ENCODE results near the gene ERC2.

ERC2 gene

GRCh38 chr3:55659701-55660100 lies 808.6 kb downstream of the ERC2 start:
- no peaks in the 10 kb centered on the region for H3K9me3 Mint-ChIP-seq
- DNase-seq (no peak), ATAC-seq (no peak)

GRCh38 chr3:55658690-55659562 lies 809.3 kb downstream of the ERC2 start:
- Mint-ChIP-seq H3K4me1 (peaks cover 7% of the 10 kb centered on the region), H3K36me3 (ENCODE audit: low read depth) (no peaks in the 10 kb centered on the region), H3K27ac (no peak overlapping the region), H3K9me3 (no peaks in the 10 kb centered on the region), H3K4me3 (no peak overlapping the region), H3K27me3 (peaks cover 2% of the 10 kb centered on the region)
- no peak for ATAC-seq
- DNase-seq = no peak

More at GRCh38 chr3:55659701-55660100, 808.6 kb downstream of the ERC2 start:
- Mint-ChIP-seq H3K36me3 (ENCODE audit: low read depth) (no peaks in the 10 kb centered on the region), H3K27me3 (peaks cover 2% of the 10 kb centered on the region), H3K4me3 (no peak overlapping the region), H3K4me1 (peaks cover 10% of the 10 kb centered on the region), H3K27ac (no peak overlapping the region)

GRCh38 chr3:55658270-55658669 lies 810.0 kb downstream of the ERC2 start:
- Mint-ChIP-seq H3K27me3 (peaks cover 2% of the 10 kb centered on the region), H3K4me3 (no peak overlapping the region), H3K27ac (no peak overlapping the region), H3K36me3 (ENCODE audit: low read depth) (no peaks in the 10 kb centered on the region), H3K9me3 (no peaks in the 10 kb centered on the region), H3K4me1 (peaks cover 6% of the 10 kb centered on the region)
- ATAC-seq (no peak), DNase-seq (no peak)

GRCh38 chr3:55655544-55655943 lies 812.7 kb downstream of the ERC2 start:
- no peak overlapping the region for H3K27ac Mint-ChIP-seq
- H3K4me3 Mint-ChIP-seq = no peak overlapping the region
- ATAC-seq (no peak), DNase-seq (no peak)
- H3K9me3 Mint-ChIP-seq = no peaks in the 10 kb centered on the region
- no peaks in the 10 kb centered on the region for H3K27me3 Mint-ChIP-seq
- peaks cover 6% of the 10 kb centered on the region for H3K4me1 Mint-ChIP-seq
- H3K36me3 Mint-ChIP-seq (ENCODE audit: low read depth) = no peaks in the 10 kb centered on the region

- no peaks in the 10 kb centered on the region for H3K9me3 Mint-ChIP-seq
- H3K27me3 Mint-ChIP-seq = no peaks in the 10 kb centered on the region
- no peak overlapping the region for H3K27ac Mint-ChIP-seq
- H3K36me3 Mint-ChIP-seq (ENCODE audit: low read depth) = no peaks in the 10 kb centered on the region
- peaks cover 6% of the 10 kb centered on the region for H3K4me1 Mint-ChIP-seq
- ATAC-seq = no peak
- no peak overlapping the region for H3K4me3 Mint-ChIP-seq
- DNase-seq = no peak
These were observed 814.0 kb downstream of the ERC2 start for GRCh38 chr3:55654123-55654760.

GRCh38 chr3:55651011-55651410 lies 817.3 kb downstream of the ERC2 start:
- Mint-ChIP-seq H3K4me3 (no peak overlapping the region), H3K9me3 (no peaks in the 10 kb centered on the region), H3K36me3 (ENCODE audit: low read depth) (no peaks in the 10 kb centered on the region), H3K27ac (no peak overlapping the region), H3K4me1 (peaks cover 6% of the 10 kb centered on the region), H3K27me3 (no peaks in the 10 kb centered on the region)
- DNase-seq (no peak), ATAC-seq (no peak)

- no peaks in the 10 kb centered on the region for H3K9me3 Mint-ChIP-seq
- H3K27me3 Mint-ChIP-seq = no peaks in the 10 kb centered on the region
- no peak overlapping the region for H3K27ac Mint-ChIP-seq
- H3K4me1 Mint-ChIP-seq = peaks cover 6% of the 10 kb centered on the region
- no peaks in the 10 kb centered on the region for H3K36me3 Mint-ChIP-seq (ENCODE audit: low read depth)
- no peak overlapping the region for H3K4me3 Mint-ChIP-seq
- DNase-seq (no peak), ATAC-seq (no peak)
These were observed 818.3 kb downstream of the ERC2 start for GRCh38 chr3:55650011-55650410.

GRCh38 chr3:55649554-55649953 lies 818.7 kb downstream of the ERC2 start:
- Mint-ChIP-seq H3K36me3 (ENCODE audit: low read depth) (no peaks in the 10 kb centered on the region), H3K4me1 (peaks cover 6% of the 10 kb centered on the region), H3K27me3 (no peaks in the 10 kb centered on the region), H3K27ac (no peak overlapping the region), H3K9me3 (no peaks in the 10 kb centered on the region), H3K4me3 (no peak overlapping the region)
- no peak for DNase-seq
- no peak for ATAC-seq

GRCh38 chr3:55648591-55649318 lies 819.5 kb downstream of the ERC2 start:
- H3K27ac Mint-ChIP-seq = no peak overlapping the region
- ATAC-seq = no peak
- no peak overlapping the region for H3K4me3 Mint-ChIP-seq
- no peaks in the 10 kb centered on the region for H3K9me3 Mint-ChIP-seq
- no peak for DNase-seq
- no peaks in the 10 kb centered on the region for H3K36me3 Mint-ChIP-seq (ENCODE audit: low read depth)
- H3K4me1 Mint-ChIP-seq = no peaks in the 10 kb centered on the region
- H3K27me3 Mint-ChIP-seq = no peaks in the 10 kb centered on the region

GRCh38 chr3:55647670-55648069 lies 820.6 kb downstream of the ERC2 start:
- Mint-ChIP-seq H3K4me3 (no peak overlapping the region), H3K4me1 (no peaks in the 10 kb centered on the region), H3K9me3 (no peaks in the 10 kb centered on the region), H3K27ac (no peak overlapping the region), H3K27me3 (no peaks in the 10 kb centered on the region), H3K36me3 (ENCODE audit: low read depth) (no peaks in the 10 kb centered on the region)
- no peak for ATAC-seq
- DNase-seq = no peak

- H3K27ac Mint-ChIP-seq = no peak overlapping the region
- DNase-seq (no peak), ATAC-seq (no peak)
- no peaks in the 10 kb centered on the region for H3K27me3 Mint-ChIP-seq
- H3K4me1 Mint-ChIP-seq = no peaks in the 10 kb centered on the region
- no peaks in the 10 kb centered on the region for H3K36me3 Mint-ChIP-seq (ENCODE audit: low read depth)
- H3K9me3 Mint-ChIP-seq = no peaks in the 10 kb centered on the region
- no peak overlapping the region for H3K4me3 Mint-ChIP-seq
These were observed 821.2 kb downstream of the ERC2 start for GRCh38 chr3:55647063-55647462.

GRCh38 chr3:55646121-55646520 lies 822.1 kb downstream of the ERC2 start:
- Mint-ChIP-seq H3K27ac (no peak overlapping the region), H3K36me3 (ENCODE audit: low read depth) (no peaks in the 10 kb centered on the region), H3K27me3 (no peaks in the 10 kb centered on the region), H3K4me1 (no peaks in the 10 kb centered on the region), H3K4me3 (no peak overlapping the region), H3K9me3 (no peaks in the 10 kb centered on the region)
- DNase-seq (no peak), ATAC-seq (no peak)

- DNase-seq (no peak), ATAC-seq (no peak)
- H3K27ac Mint-ChIP-seq = no peak overlapping the region
- no peaks in the 10 kb centered on the region for H3K9me3 Mint-ChIP-seq
- H3K4me3 Mint-ChIP-seq = no peak overlapping the region
- H3K36me3 Mint-ChIP-seq (ENCODE audit: low read depth) = no peaks in the 10 kb centered on the region
- no peaks in the 10 kb centered on the region for H3K4me1 Mint-ChIP-seq
- H3K27me3 Mint-ChIP-seq = no peaks in the 10 kb centered on the region
These were observed 822.8 kb downstream of the ERC2 start for GRCh38 chr3:55645422-55645821.

- H3K9me3 Mint-ChIP-seq = no peaks in the 10 kb centered on the region
These were observed 825.0 kb downstream of the ERC2 start for GRCh38 chr3:55643283-55643682.

GRCh38 chr3:55641964-55642363 lies 826.3 kb downstream of the ERC2 start:
- Mint-ChIP-seq H3K27me3 (no peaks in the 10 kb centered on the region), H3K36me3 (ENCODE audit: low read depth) (no peaks in the 10 kb centered on the region), H3K27ac (no peak overlapping the region), H3K4me1 (peaks cover 6% of the 10 kb centered on the region), H3K9me3 (no peaks in the 10 kb centered on the region), H3K4me3 (no peak overlapping the region)
- no peak for ATAC-seq
- no peak for DNase-seq

More at GRCh38 chr3:55643283-55643682, 825.0 kb downstream of the ERC2 start:
- Mint-ChIP-seq H3K27ac (no peak overlapping the region), H3K4me3 (no peak overlapping the region), H3K36me3 (ENCODE audit: low read depth) (no peaks in the 10 kb centered on the region), H3K27me3 (no peaks in the 10 kb centered on the region), H3K4me1 (peaks cover 6% of the 10 kb centered on the region)
- DNase-seq = no peak
- ATAC-seq = no peak

All from activated naive CD8-positive, alpha-beta T cell treated with anti-CD3 and anti-CD28 coated beads, Interleukin-2, amount 50 U/mL, for 24 hours (primary cell).